ENCODE data around the gene ATP8A2.

GRCh38 chr13:25898991-25899390, 527.2 kb downstream of the ATP8A2 start:
- TF ChIP-seq CTCF (IDR thresholded peaks at IDR 0.05) (no peak), EZH2phosphoT487 (IDR thresholded peaks at IDR 0.05) (no peak)

Measured in neural progenitor cell (in vitro differentiated cells).